Kidney (tissue), 14 donors: ENCODE data around the gene SNX25. TPM values are rescaled to one million over a fixed set of nuclear protein-coding genes. Genes with fewer than 3 reads are reported as not detected.

ENCODE experiments used
- DNase-seq, 5 donors: peaks; one replicate each; pipeline ENCODE4 v3.0.0-alpha.2; 2013 to 2020
- FAIRE-seq: peaks from 2 replicates; lab custom pipeline; 2012; peaks lifted over from hg19 to GRCh38; lab: Jason Lieb, UNC
- H3K27ac ChIP-seq, 2 donors: one replicate each; pipeline ENCODE4 v1.7.0; 2013; ENCODE audit warnings: low read depth in 2 of 2, low read length in 2 of 2, inconsistent platforms in 1 of 2
- H3K27me3 ChIP-seq: one replicate; pipeline ENCODE4 v1.7.1; 2013; ENCODE audit warnings: low read length, inconsistent platforms; ENCODE audit not compliant: control insufficient read depth, insufficient read depth
- H3K36me3 ChIP-seq, 3 donors: one replicate each; pipeline versions ENCODE4 v1.7.0 to v1.7.1; 2013; ENCODE audit warnings: low read length in 3 of 3, control low read depth in 1 of 3, inconsistent platforms in 1 of 3; ENCODE audit not compliant: insufficient read depth in 3 of 3, control insufficient read depth in 2 of 3
- H3K4me1 ChIP-seq, 3 donors: one replicate each; pipeline versions ENCODE4 v1.7.0 to v1.7.1; 2013; ENCODE audit warnings: low read length in 3 of 3, inconsistent platforms in 1 of 3, low read depth in 1 of 3; ENCODE audit not compliant: control insufficient read depth in 2 of 3, insufficient read depth in 2 of 3
- H3K4me3 ChIP-seq, 3 donors: one replicate each; pipeline versions ENCODE4 v1.7.0 to v1.8.1; 2013; ENCODE audit warnings: low read length in 3 of 3, control low read depth in 1 of 3, inconsistent platforms in 1 of 3
- H3K9ac ChIP-seq, 3 donors: one replicate each; pipeline versions ENCODE4 v1.7.0 to v1.7.1; 2013; ENCODE audit warnings: low read length in 3 of 3, control low read depth in 1 of 3, inconsistent platforms in 1 of 3
- H3K9me3 ChIP-seq, 3 donors: one replicate each; pipeline versions ENCODE4 v1.7.0 to v1.7.1; 2013; ENCODE audit warnings: low read length in 3 of 3, control low read depth in 1 of 3, inconsistent platforms in 1 of 3; ENCODE audit not compliant: control insufficient read depth in 2 of 3, insufficient read depth in 1 of 3
- intact Hi-C: fragments of 100-400 bp; cut with DNase I; formaldehyde crosslinking; loops from one replicate; pipeline ENCODE4 v1.11.1; 2022
- polyA plus RNA-seq: library from polyadenylated mRNA; stranded (reverse); fragments of 350-450 nt; fragmentation: Illumina TruSeq; extraction: RNeasy Lipid Tissue Mini Kit (QIAGEN cat#74804); gene quantifications from one replicate; pipeline ENCODE4 v1.2.3, GENCODE V29; 2014; ENCODE audit warnings: low read depth, low replicate concordance; ENCODE audit not compliant: insufficient read depth
- total RNA-seq: library from RNA; stranded (reverse); fragmentation: NEBNext Ultra II Directional; extraction: Animal tissue kit (Norgen Biotek cat#: 25700); gene quantifications from one replicate; pipeline ENCODE4 v1.2.1, GENCODE V29; 2021
- TF ChIP-seq, protein P1 (sequence below): IDR thresholded peaks from 3 replicates; pipeline ENCODE4 v1.5.1; 2012; ENCODE audit warnings: mild to moderate bottlenecking, moderate library complexity, borderline replicate concordance; ENCODE audit not compliant: insufficient read depth; ENCODE audit errors: extremely low read depth
- donor health status: control.
- donor health status: control.
- donor health status: control.
- donor health status: control.
- donor health status: control.
- donor health status: DM: yes; HTN: yes; CAD: no.
- donor health status: Normal renal cell carcinoma (clear cell type).

The SNX25 gene
- total and polyA plus RNA-seq, 2 donors from 2014 or later, result 8.9 to 19.4 TPM

DNA sequence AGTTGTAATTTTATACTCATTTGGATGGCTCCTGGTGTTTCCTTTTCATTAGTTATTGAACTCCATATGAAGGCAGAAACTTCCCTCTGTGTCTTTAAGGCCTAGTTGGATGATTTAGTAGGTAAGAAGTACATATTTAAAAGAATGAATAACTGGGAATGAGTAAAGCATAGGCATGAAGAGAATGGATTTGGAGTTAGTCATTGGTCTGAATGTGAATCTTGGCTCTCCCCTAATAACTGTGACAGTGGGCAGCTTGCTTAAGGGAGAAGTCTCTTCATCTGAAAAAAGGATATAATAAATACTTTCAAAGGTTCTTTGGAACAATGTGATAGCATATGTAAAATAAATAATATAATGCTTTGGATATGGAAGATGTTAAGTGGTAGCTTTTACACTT, 13.2 kb downstream of the SNX25 start:
- Histone ChIP-seq H3K4me3 (no peak overlapping the region), H3K9me3 (no peaks in the 10 kb centered on the region), H3K4me1 (peaks cover 2 to 10% (median 9%) of the 10 kb centered on the region in 3 donors), H3K27me3 (no peaks in the 10 kb centered on the region), H3K36me3 (no peaks in the 10 kb centered on the region), H3K27ac (no peak overlapping the region), H3K9ac (no peak overlapping the region)
- DNase-seq (no peak), FAIRE-seq (no peak)
- intact Hi-C loops, result no loop called here
- TF ChIP-seq, protein P1, sequence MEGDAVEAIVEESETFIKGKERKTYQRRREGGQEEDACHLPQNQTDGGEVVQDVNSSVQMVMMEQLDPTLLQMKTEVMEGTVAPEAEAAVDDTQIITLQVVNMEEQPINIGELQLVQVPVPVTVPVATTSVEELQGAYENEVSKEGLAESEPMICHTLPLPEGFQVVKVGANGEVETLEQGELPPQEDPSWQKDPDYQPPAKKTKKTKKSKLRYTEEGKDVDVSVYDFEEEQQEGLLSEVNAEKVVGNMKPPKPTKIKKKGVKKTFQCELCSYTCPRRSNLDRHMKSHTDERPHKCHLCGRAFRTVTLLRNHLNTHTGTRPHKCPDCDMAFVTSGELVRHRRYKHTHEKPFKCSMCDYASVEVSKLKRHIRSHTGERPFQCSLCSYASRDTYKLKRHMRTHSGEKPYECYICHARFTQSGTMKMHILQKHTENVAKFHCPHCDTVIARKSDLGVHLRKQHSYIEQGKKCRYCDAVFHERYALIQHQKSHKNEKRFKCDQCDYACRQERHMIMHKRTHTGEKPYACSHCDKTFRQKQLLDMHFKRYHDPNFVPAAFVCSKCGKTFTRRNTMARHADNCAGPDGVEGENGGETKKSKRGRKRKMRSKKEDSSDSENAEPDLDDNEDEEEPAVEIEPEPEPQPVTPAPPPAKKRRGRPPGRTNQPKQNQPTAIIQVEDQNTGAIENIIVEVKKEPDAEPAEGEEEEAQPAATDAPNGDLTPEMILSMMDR, result no peak

DNA sequence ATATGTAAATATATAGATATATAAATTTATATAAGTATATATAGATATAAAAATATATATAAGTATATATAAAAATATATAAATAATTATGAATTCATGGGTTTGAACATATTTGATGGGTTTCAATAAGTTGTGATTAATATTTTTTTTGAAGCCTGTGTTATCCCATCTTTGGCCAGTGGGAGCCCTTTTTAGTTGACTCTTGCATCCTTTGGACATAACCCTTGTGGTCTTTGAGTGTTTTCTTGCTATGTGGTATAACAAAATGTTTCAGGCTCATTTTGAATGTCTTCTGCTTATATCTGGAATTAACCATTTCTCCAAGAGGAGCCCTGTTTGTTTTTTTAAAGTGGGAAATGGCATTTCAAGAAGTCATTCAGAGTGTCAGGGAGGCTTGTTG, 15.2 kb downstream of the SNX25 start:
- no peaks in the 10 kb centered on the region for H3K36me3 ChIP-seq
- no peaks in the 10 kb centered on the region for H3K9me3 ChIP-seq
- peaks cover 3 to 13% (median 11%) of the 10 kb centered on the region in 3 donors for H3K4me1 ChIP-seq
- H3K27me3 ChIP-seq, result no peaks in the 10 kb centered on the region
- intact Hi-C loops, result no loop called here
- TF ChIP-seq, protein P1, result no peak
- DNase-seq, result no peak
- no peak overlapping the region for H3K9ac ChIP-seq
- H3K27ac ChIP-seq, result no peak overlapping the region
- FAIRE-seq, result no peak
- H3K4me3 ChIP-seq, result no peak overlapping the region

GRCh38 chr4:185225940-185226339, 16.5 kb downstream of the SNX25 start:
- FAIRE-seq, result no peak
- H3K9me3 ChIP-seq, result no peaks in the 10 kb centered on the region
- peaks cover 3 to 13% (median 11%) of the 10 kb centered on the region in 3 donors for H3K4me1 ChIP-seq
- TF ChIP-seq, protein P1, result no peak
- no peak overlapping the region for H3K9ac ChIP-seq
- intact Hi-C loops, result no loop called here
- H3K4me3 ChIP-seq, result no peak overlapping the region
- no peak overlapping the region for H3K27ac ChIP-seq
- no peaks in the 10 kb centered on the region for H3K27me3 ChIP-seq
- H3K36me3 ChIP-seq, result no peaks in the 10 kb centered on the region
- DNase-seq, result no peak

- Histone ChIP-seq H3K9ac (no peak overlapping the region), H3K9me3 (no peaks in the 10 kb centered on the region), H3K27ac (no peak overlapping the region), H3K36me3 (no peaks in the 10 kb centered on the region), H3K4me1 (peaks cover 3 to 12% (median 11%) of the 10 kb centered on the region in 3 donors), H3K27me3 (no peaks in the 10 kb centered on the region), H3K4me3 (no peak overlapping the region)
- FAIRE-seq (no peak), DNase-seq (peak in 3 of 5 donors; percentile 64 to 84 (median 72))
- intact Hi-C loops, result no loop called here
- TF ChIP-seq, protein P1, result peak; percentile 29
Observed at GRCh38 chr4:185227131-185227551, 17.7 kb downstream of the SNX25 start.
